ENCODE results near the gene GRIK2.

The GRIK2 gene

GRCh38 chr6:101400326-101401135 is 7.0 kb downstream of the GRIK2 start:
- DNase-seq (ENCODE audit: low spot score) (no peak), FAIRE-seq (no peak)

GRCh38 chr6:101401171-101401570 is 7.7 kb downstream of the GRIK2 start:
- DNase-seq (ENCODE audit: low spot score) (no peak), FAIRE-seq (no peak)

- FAIRE-seq (no peak), DNase-seq (ENCODE audit: low spot score) (no peak)
Observed at GRCh38 chr6:101401792-101402621, 8.5 kb downstream of the GRIK2 start.

GRCh38 chr6:101402622-101403031 is 9.1 kb downstream of the GRIK2 start:
- FAIRE-seq (no peak), DNase-seq (ENCODE audit: low spot score) (no peak)

- no peak for DNase-seq (ENCODE audit: low spot score)
- no peak for FAIRE-seq
Observed at GRCh38 chr6:101403216-101403945, 9.9 kb downstream of the GRIK2 start.

GRCh38 chr6:101404775-101405174 is 11.3 kb downstream of the GRIK2 start:
- FAIRE-seq (no peak), DNase-seq (ENCODE audit: low spot score) (no peak)

GRCh38 chr6:101413773-101414172 is 20.3 kb downstream of the GRIK2 start:
- FAIRE-seq: no peak
- no peak for DNase-seq (ENCODE audit: low spot score)

GRCh38 chr6:101417900-101418299 is 24.4 kb downstream of the GRIK2 start:
- DNase-seq (ENCODE audit: low spot score): no peak
- no peak for FAIRE-seq

GRCh38 chr6:101422251-101422650 is 28.7 kb downstream of the GRIK2 start:
- DNase-seq (ENCODE audit: low spot score) (no peak), FAIRE-seq (no peak)

GRCh38 chr6:101422811-101423210 is 29.3 kb downstream of the GRIK2 start:
- DNase-seq (ENCODE audit: low spot score) (no peak), FAIRE-seq (no peak)

GRCh38 chr6:101429270-101429669 is 35.8 kb downstream of the GRIK2 start:
- DNase-seq (ENCODE audit: low spot score): no peak
- no peak for FAIRE-seq

- DNase-seq (ENCODE audit: low spot score): no peak
- FAIRE-seq: no peak
Observed at GRCh38 chr6:101429845-101430244, 36.3 kb downstream of the GRIK2 start.

GRCh38 chr6:101433141-101433540 is 39.6 kb downstream of the GRIK2 start:
- FAIRE-seq (no peak), DNase-seq (ENCODE audit: low spot score) (no peak)

- no peak for DNase-seq (ENCODE audit: low spot score)
Observed at GRCh38 chr6:101434601-101435000, 41.1 kb downstream of the GRIK2 start.

GRCh38 chr6:101435038-101435437 is 41.5 kb downstream of the GRIK2 start:
- no peak for FAIRE-seq
- no peak for DNase-seq (ENCODE audit: low spot score)

More at GRCh38 chr6:101434601-101435000, 41.1 kb downstream of the GRIK2 start:
- FAIRE-seq: no peak

- DNase-seq (ENCODE audit: low spot score): no peak
- no peak for FAIRE-seq
Observed at GRCh38 chr6:101439790-101440189, 46.3 kb downstream of the GRIK2 start.

GRCh38 chr6:101443315-101443714 is 49.8 kb downstream of the GRIK2 start:
- no peak for DNase-seq (ENCODE audit: low spot score)
- FAIRE-seq: no peak

GRCh38 chr6:101444717-101445116 is 51.2 kb downstream of the GRIK2 start:
- DNase-seq (ENCODE audit: low spot score) (no peak), FAIRE-seq (no peak)

GRCh38 chr6:101445527-101445926 is 52.0 kb downstream of the GRIK2 start:
- FAIRE-seq (no peak), DNase-seq (ENCODE audit: low spot score) (no peak)

GRCh38 chr6:101450901-101451300 is 57.4 kb downstream of the GRIK2 start:
- DNase-seq (ENCODE audit: low spot score): no peak
- FAIRE-seq: no peak

- no peak for DNase-seq (ENCODE audit: low spot score)
- FAIRE-seq: no peak
Observed at GRCh38 chr6:101451981-101452380, 58.5 kb downstream of the GRIK2 start.

GRCh38 chr6:101453221-101453620 is 59.7 kb downstream of the GRIK2 start:
- DNase-seq (ENCODE audit: low spot score) (no peak), FAIRE-seq (no peak)
